GM12801 (cell line): ENCODE measurements around the gene TUBD1.

Experiments
- CTCF ChIP-seq: IDR thresholded peaks from one replicate; pipeline ENCODE4 v1.5.1; 2011; ENCODE audit warnings: control low read depth; ENCODE audit not compliant: insufficient read length; ENCODE audit errors: extremely low read depth

TUBD1 gene

GRCh38 chr17:59839651-59840328 is 53.0 kb downstream of the TUBD1 start:
- no peak for TF ChIP-seq CTCF

GRCh38 chr17:59838052-59838916 is 54.5 kb downstream of the TUBD1 start:
- TF ChIP-seq CTCF = no peak

- no peak for TF ChIP-seq CTCF
Observed at GRCh38 chr17:59837308-59838051, 55.3 kb downstream of the TUBD1 start.

GRCh38 chr17:59832883-59833379 is 59.8 kb downstream of the TUBD1 start:
- no peak for TF ChIP-seq CTCF

- no peak for TF ChIP-seq CTCF
Observed at GRCh38 chr17:59830846-59831486, 61.8 kb downstream of the TUBD1 start.

GRCh38 chr17:59830007-59830630 is 62.6 kb downstream of the TUBD1 start:
- TF ChIP-seq CTCF = no peak
